ENCODE results near the gene MYBPC1. TPM values are rescaled to one million over a fixed set of nuclear protein-coding genes. Genes with fewer than 3 reads are reported as not detected.

The MYBPC1 gene
- total RNA-seq, 1 experiment from 2014 or later = not detected

GRCh38 chr12:101607894-101608293 lies 13.1 kb downstream of the MYBPC1 start:
- Histone ChIP-seq H3K27ac (0 out of 2 replicates have a peak overlapping the region, but pooled peaks have one; percentile 42), H3K36me3 (ENCODE audit: low read depth) (no peaks in the 10 kb centered on the region)
- POLR2A ChIA-PET (ENCODE audit: unreplicated experiment) = no interaction called here

GRCh38 chr12:101608301-101609133 lies 13.7 kb downstream of the MYBPC1 start:
- intact Hi-C loops (cut with micrococcal nuclease; ENCODE audit: unreplicated experiment) = no loop called here
- H3K79me2 ChIP-seq (ENCODE audit: low read depth) = no peaks in the 10 kb centered on the region
- H3F3A ChIP-seq (ENCODE audit: insufficient read depth, low read depth) = peaks cover 19% of the 10 kb centered on the region
- ChIA-PET CTCF (no interaction called here), POLR2A (ENCODE audit: unreplicated experiment) (no interaction called here)
- TF ChIP-seq EZH2 (IDR thresholded peaks at IDR 0.05; ENCODE audit: low read depth) (no peak), CTCF (conservative IDR thresholded peaks at IDR 0.05) (no peak)
- peak; percentile 25 to 94 for DNase-seq
- peak overlapping the region; percentile 42; the same call in 1 of the 2 replicates for H3K27ac ChIP-seq
- peaks cover 32% of the 10 kb centered on the region for H3K4me1 ChIP-seq (replicated peaks; ENCODE audit: insufficient read depth)
- H3K36me3 ChIP-seq (ENCODE audit: low read depth) = no peaks in the 10 kb centered on the region
- H3K27me3 ChIP-seq (ENCODE audit: insufficient read depth, low read depth) = no peaks in the 10 kb centered on the region
- no TSS peak for BruUV-seq (replicated peaks)
- H3K4me2 ChIP-seq = peak overlapping the region; percentile 76
- no peaks in the 10 kb centered on the region for H3K9me3 ChIP-seq (ENCODE audit: insufficient read depth, low read depth)
- H3K4me3 ChIP-seq = peak overlapping the region; percentile 35; the same call in 1 of the 2 replicates
- peak overlapping the region; percentile 68 for H2AFZ ChIP-seq
- no peaks in the 10 kb centered on the region for H3K9me2 ChIP-seq (ENCODE audit: insufficient read depth)
- no peaks in the 10 kb centered on the region for H4K20me1 ChIP-seq (ENCODE audit: insufficient read depth)

More at GRCh38 chr12:101607894-101608293, 13.1 kb downstream of the MYBPC1 start:
- CTCF ChIA-PET = no interaction called here
- intact Hi-C loops (cut with micrococcal nuclease; ENCODE audit: unreplicated experiment) = no loop called here
- BruUV-seq (replicated peaks) = no TSS peak
- H3K27me3 ChIP-seq (ENCODE audit: insufficient read depth, low read depth) = no peaks in the 10 kb centered on the region
- no peaks in the 10 kb centered on the region for H3K9me2 ChIP-seq (ENCODE audit: insufficient read depth)
- no peaks in the 10 kb centered on the region for H3K79me2 ChIP-seq (ENCODE audit: low read depth)
- no peak overlapping the region for H2AFZ ChIP-seq
- H3K4me1 ChIP-seq (replicated peaks; ENCODE audit: insufficient read depth) = peaks cover 33% of the 10 kb centered on the region
- H3K4me3 ChIP-seq = peak overlapping the region; percentile 35; the same call in 1 of the 2 replicates
- no peaks in the 10 kb centered on the region for H3K9me3 ChIP-seq (ENCODE audit: insufficient read depth, low read depth)
- no peaks in the 10 kb centered on the region for H4K20me1 ChIP-seq (ENCODE audit: insufficient read depth)
- TF ChIP-seq CTCF (conservative IDR thresholded peaks at IDR 0.05) (no peak), EZH2 (IDR thresholded peaks at IDR 0.05; ENCODE audit: low read depth) (no peak)
- H3K4me2 ChIP-seq = peak overlapping the region; percentile 76
- H3F3A ChIP-seq (ENCODE audit: insufficient read depth, low read depth) = peaks cover 19% of the 10 kb centered on the region
- no peak for DNase-seq

- H3K9me2 ChIP-seq (ENCODE audit: insufficient read depth) = no peaks in the 10 kb centered on the region
- H3K4me3 ChIP-seq = no peak overlapping the region
- DNase-seq = no peak
- ChIA-PET POLR2A (ENCODE audit: unreplicated experiment) (no interaction called here), CTCF (no interaction called here)
- no peak for TF ChIP-seq CTCF (conservative IDR thresholded peaks at IDR 0.05)
- no peak for TF ChIP-seq EZH2 (IDR thresholded peaks at IDR 0.05; ENCODE audit: low read depth)
- no peaks in the 10 kb centered on the region for H3K79me2 ChIP-seq (ENCODE audit: low read depth)
- peak overlapping the region; percentile 76; the same call in 1 of the 2 replicates for H3K4me2 ChIP-seq
- no peaks in the 10 kb centered on the region for H4K20me1 ChIP-seq (ENCODE audit: insufficient read depth)
- no peaks in the 10 kb centered on the region for H3K36me3 ChIP-seq (ENCODE audit: low read depth)
- H3K4me1 ChIP-seq (replicated peaks; ENCODE audit: insufficient read depth) = peaks cover 25% of the 10 kb centered on the region
- H3K27ac ChIP-seq = peak overlapping the region; percentile 42; the same call in 1 of the 2 replicates
- no peaks in the 10 kb centered on the region for H3K27me3 ChIP-seq (ENCODE audit: insufficient read depth, low read depth)
- BruUV-seq (replicated peaks) = no TSS peak
- intact Hi-C loops (cut with micrococcal nuclease; ENCODE audit: unreplicated experiment) = no loop called here
- no peak overlapping the region for H2AFZ ChIP-seq
- peaks cover 19% of the 10 kb centered on the region for H3F3A ChIP-seq (ENCODE audit: insufficient read depth, low read depth)
- no peaks in the 10 kb centered on the region for H3K9me3 ChIP-seq (ENCODE audit: insufficient read depth, low read depth)
These were observed 14.4 kb downstream of the MYBPC1 start for GRCh38 chr12:101609198-101609597.
